Loucy (cell line): ENCODE results near the gene POU2F3.

ENCODE experiments used
- EZH2phosphoT487 ChIP-seq: fragments of 200-600 bp; IDR thresholded peaks from 2 replicates; pipeline ENCODE4 v1.6.1; 2018; ENCODE audit warnings: antibody characterized with exemption, mild to moderate bottlenecking, moderate library complexity, borderline replicate concordance
- TF ChIP-seq, protein P1 (sequence below): fragments of 200-600 bp; sonication (generic); conservative IDR thresholded peaks from 2 replicates; pipeline ENCODE4 v1.5.1; 2014; ENCODE audit warnings: mild to moderate bottlenecking, antibody characterized with exemption, low read length

GRCh38 chr11:120244476-120245365, 4.8 kb downstream of the POU2F3 start:
- TF ChIP-seq, protein P1, sequence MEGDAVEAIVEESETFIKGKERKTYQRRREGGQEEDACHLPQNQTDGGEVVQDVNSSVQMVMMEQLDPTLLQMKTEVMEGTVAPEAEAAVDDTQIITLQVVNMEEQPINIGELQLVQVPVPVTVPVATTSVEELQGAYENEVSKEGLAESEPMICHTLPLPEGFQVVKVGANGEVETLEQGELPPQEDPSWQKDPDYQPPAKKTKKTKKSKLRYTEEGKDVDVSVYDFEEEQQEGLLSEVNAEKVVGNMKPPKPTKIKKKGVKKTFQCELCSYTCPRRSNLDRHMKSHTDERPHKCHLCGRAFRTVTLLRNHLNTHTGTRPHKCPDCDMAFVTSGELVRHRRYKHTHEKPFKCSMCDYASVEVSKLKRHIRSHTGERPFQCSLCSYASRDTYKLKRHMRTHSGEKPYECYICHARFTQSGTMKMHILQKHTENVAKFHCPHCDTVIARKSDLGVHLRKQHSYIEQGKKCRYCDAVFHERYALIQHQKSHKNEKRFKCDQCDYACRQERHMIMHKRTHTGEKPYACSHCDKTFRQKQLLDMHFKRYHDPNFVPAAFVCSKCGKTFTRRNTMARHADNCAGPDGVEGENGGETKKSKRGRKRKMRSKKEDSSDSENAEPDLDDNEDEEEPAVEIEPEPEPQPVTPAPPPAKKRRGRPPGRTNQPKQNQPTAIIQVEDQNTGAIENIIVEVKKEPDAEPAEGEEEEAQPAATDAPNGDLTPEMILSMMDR: no peak
- TF ChIP-seq EZH2phosphoT487: no peak
